Renal cortical epithelial cell (primary cell): ENCODE measurements around the gene UGT1A7. TPM values are rescaled to one million over a fixed set of nuclear protein-coding genes. Genes with fewer than 3 reads are reported as not detected.
"Not testable (repeated sequence)": the region's sequence is repeated elsewhere in the genome, so short reads cannot be mapped to it uniquely, and the experiment has no call there.

Source experiments
- DNase-seq: peaks from one replicate; pipeline ENCODE4 v3.0.0-alpha.2; 2011; ENCODE audit warnings: low read depth
- total RNA-seq: library from RNA; depleted of rRNA; stranded (reverse); fragments of >200 nt; gene quantifications from 2 replicates; pipeline ENCODE4 v1.2.3, GENCODE V29; 2014

UGT1A7 gene
- total RNA-seq, 1 donor from 2014 or later = 2.8 TPM

DNA sequence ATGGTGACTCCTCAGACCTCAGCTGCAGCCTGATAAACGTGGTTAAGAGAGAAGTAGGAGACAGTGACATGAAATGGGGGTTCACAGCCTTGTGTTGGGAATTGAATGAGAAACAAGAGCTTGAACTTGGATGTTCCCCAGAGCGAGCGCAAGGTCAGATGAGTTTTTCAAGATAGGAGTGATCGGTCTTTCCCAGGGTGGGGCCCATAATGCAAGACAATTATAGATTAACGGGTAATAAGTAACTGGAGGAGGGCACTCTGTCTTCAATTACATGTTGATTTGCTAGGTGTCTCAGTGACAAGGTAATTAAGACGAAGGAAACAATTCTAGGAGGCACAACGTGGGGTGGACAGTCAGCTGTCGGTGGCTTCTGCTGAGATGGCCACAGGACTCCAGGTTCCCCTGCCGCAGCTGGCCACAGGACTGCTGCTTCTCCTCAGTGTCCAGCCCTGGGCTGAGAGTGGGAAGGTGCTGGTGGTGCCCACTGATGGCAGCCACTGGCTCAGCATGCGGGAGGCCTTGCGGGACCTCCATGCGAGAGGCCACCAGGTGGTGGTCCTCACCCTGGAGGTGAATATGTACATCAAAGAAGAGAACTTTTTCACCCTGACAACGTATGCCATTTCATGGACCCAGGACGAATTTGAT lies 31.0 kb downstream of the UGT1A7 start, which contains the start of gene UGT1A5:
Gene UGT1A5, plus strand, starts transcription at position 297 of the 651 bp plus-strand sequence. Its CDS starts 85 bp downstream, at position 382.
- no peak for DNase-seq

GRCh38 chr2:233713262-233713615 lies 31.5 kb downstream of the UGT1A7 start:
- DNase-seq = no peak

DNA sequence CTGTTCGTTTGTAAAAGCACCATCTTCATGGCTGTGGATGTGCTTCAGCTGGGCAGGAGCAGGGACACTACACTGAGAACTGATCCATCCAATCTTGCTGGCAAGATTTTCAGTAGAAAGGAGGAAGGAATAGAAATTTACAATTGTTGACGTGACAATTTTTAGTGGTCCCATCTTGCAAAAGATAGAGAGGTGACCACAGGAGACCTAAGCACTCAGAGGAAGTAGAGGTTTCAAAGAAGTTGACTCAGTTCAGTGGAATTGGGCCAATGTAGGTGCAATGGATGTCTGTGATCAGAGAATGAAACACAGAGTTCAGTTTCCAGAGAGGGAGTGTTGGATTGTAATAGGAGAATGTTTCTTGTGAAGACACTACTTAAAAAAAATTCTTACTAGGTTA lies 32.4 kb downstream of the UGT1A7 start:
- peak; percentile 41 for DNase-seq

- no peak for DNase-seq
Observed at GRCh38 chr2:233718552-233718951, 36.9 kb downstream of the UGT1A7 start, which contains the start of gene UGT1A4. UGT1A4 (plus strand) TSS chr2:233718736; CDS start chr2:233718821, 85 bp downstream.

DNA sequence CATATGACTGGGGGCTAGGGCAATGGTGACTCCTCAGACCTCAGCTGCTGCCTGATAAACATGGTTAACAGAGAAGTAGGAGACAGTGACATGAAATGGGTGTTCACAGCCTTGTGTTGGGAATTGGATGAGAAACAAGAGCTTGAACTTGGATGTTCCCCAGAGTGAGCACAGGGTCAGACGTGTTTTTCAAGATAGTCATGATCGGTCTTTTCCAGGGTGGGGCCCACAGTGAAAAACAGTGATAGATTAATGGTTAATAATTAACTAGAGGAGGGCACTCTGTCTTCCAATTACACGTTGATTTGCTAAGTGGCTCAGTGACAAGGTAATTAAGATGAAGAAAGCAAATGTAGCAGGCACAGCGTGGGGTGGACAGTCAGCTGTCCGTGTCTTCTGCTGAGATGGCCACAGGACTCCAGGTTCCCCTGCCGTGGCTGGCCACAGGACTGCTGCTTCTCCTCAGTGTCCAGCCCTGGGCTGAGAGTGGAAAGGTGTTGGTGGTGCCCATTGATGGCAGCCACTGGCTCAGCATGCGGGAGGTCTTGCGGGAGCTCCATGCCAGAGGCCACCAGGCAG lies 47.1 kb downstream of the UGT1A7 start, which contains the start of gene UGT1A3:
Gene UGT1A3, plus strand, starts transcription at position 320 of the 579 bp plus-strand sequence. Its CDS starts 85 bp downstream, at position 405.
- DNase-seq = no peak

GRCh38 chr2:233736868-233737653 lies 55.4 kb downstream of the UGT1A7 start:
- DNase-seq = not testable (repeated sequence)

- peak; percentile 65 for DNase-seq
Observed at GRCh38 chr2:233740870-233741269, 59.2 kb downstream of the UGT1A7 start.

GRCh38 chr2:233743464-233744259 lies 62.0 kb downstream of the UGT1A7 start:
- no peak for DNase-seq

DNA sequence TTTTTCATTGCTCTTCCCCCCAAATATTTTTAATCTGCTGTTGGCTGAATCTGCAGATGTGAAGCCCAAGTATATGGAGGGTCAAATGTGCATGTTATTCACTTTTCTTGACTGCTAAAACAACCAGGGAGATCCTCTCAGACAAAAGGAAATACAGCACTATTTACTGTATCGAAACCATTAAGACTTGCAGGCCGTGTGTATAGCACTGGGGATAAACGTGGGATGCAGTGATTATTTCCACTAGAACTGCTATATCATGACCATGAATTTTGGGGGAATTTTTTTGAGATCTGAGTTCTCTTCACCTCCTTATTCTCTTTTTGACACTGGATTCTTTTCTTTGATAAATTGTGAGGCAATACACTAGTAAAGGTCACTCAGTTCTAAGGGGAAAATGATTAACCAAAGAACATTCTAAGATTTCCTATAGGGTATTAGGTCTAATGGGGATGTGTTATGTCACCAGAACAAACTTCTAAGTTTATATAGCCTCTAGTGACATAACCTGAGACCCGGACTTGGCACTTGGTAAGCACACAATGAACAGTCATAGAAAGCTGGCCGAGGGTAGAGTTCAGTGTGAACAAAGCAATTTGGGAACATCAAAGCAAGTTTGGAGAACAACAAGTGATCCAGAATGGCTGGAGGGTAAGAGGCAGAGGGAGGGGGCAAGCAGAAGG lies 63.5 kb downstream of the UGT1A7 start:
- DNase-seq = no peak

DNA sequence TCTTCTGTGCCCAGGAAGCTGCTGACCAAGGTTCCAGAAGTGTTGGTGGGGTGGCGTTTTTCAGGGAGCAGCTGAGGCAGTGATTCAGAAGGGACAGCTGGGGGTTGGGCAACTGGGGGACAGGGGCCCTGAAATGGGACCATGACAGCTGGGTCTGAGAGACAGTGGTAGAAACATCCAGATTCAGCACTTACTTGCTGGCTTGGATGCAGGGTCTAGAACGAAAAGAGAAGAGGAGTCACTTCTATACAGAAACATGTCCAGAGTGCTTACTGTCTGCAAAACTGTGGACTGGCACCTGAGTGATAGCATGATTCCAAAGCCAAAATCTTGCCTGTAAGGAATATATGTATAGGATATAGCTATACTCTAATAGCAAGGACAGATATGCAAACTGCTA lies 64.1 kb downstream of the UGT1A7 start:
- not testable (repeated sequence) for DNase-seq

- peak; percentile 18 for DNase-seq
Observed at GRCh38 chr2:233746475-233747282, 65.0 kb downstream of the UGT1A7 start.

- DNase-seq = no peak
Observed at GRCh38 chr2:233747283-233747544, 65.5 kb downstream of the UGT1A7 start.

DNA sequence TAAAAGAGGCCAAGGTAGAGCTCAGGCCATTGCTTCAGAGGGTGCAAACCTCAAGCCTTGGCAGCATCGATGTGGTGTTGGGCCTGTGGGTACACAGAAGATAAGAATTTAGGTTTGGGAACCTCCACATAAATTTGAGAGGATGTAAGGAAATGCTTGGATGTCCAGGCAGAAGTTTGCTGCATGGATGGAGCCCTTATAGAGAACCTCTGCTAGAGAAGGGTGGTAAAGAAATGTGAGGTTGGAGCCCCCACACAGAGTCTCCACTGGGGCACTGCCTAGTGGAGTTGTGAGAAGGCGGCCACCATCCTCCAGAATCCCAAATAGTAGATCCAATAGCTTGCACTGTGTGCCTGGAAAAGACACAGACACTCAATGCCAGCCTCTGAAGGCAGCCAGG lies 69.0 kb downstream of the UGT1A7 start:
- DNase-seq = not testable (repeated sequence)

- DNase-seq = not testable (repeated sequence)
Observed at GRCh38 chr2:233751212-233752009, 69.7 kb downstream of the UGT1A7 start.

- no peak for DNase-seq
Observed at GRCh38 chr2:233754872-233755611, 73.3 kb downstream of the UGT1A7 start.

DNA sequence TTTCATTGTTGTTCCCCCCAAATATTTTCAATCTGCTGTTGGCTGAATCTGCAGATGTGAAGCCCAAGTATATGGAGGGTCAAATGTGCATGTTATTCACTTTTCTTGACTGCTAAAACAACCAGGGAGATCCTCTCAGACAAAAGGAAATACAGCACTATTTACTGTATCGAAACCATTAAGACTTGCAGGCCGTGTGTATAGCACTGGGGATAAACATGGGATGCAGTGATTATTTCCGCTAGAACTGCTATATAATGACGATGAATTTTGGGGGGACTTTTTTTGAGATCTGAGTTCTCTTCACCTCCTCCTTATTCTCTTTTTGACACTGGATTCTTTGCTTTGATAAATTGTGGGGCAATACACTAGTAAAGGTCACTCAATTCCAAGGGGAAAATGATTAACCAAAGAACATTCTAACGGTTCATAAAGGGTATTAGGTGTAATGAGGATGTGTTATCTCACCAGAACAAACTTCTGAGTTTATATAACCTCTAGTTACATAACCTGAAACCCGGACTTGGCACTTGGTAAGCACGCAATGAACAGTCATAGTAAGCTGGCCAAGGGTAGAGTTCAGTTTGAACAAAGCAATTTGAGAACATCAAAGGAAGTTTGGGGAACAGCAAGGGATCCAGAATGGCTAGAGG lies 74.9 kb downstream of the UGT1A7 start:
- DNase-seq = peak; percentile 57

- DNase-seq = no peak
Observed at GRCh38 chr2:233758141-233758540, 76.4 kb downstream of the UGT1A7 start.

GRCh38 chr2:233758849-233759248 lies 77.1 kb downstream of the UGT1A7 start:
- no peak for DNase-seq
